MCF 10A (cell line): ENCODE data around the gene MSL3B.

Experiments
- BruUV-seq: library from RNA; stranded (reverse); fragments of 400-500 nt; replicated peaks from 2 replicates; lab custom pipeline; 2021; lab: Mats Ljungman, UMichigan
- CTCF ChIA-PET: fragments of 300-600 bp; sonication (Branson Sonifier 250); formaldehyde crosslinking; extraction: SDS; loops from one replicate; lab custom pipeline; 2021; ENCODE audit warnings: antibody characterized with exemption, inconsistent platforms; lab: Yijun Ruan, JAX
- POLR2A ChIA-PET: fragments of 300-600, 350-650 bp; sonication (Branson Sonifier 250); formaldehyde crosslinking; extraction: SDS; loops from one replicate; lab custom pipeline; 2020; ENCODE audit warnings: antibody characterized with exemption, inconsistent platforms; lab: Yijun Ruan, JAX
- DNase-seq: peaks from one replicate; pipeline ENCODE4 v3.0.0-alpha.2; 2018; ENCODE audit not compliant: unreplicated experiment
- H3K27ac Mint-ChIP-seq: one replicate; pipeline ENCODE4 v1.8.0; 2022; ENCODE audit warnings: mild to moderate bottlenecking, low read depth, mixed read lengths; ENCODE audit not compliant: unreplicated experiment
- H3K27me3 Mint-ChIP-seq: one replicate; pipeline ENCODE4 v1.8.0; 2022; ENCODE audit warnings: mixed read lengths; ENCODE audit not compliant: insufficient read depth, unreplicated experiment
- H3K36me3 Mint-ChIP-seq: one replicate; pipeline ENCODE4 v1.8.0; 2022; ENCODE audit warnings: mild to moderate bottlenecking, moderate library complexity, mixed read lengths; ENCODE audit not compliant: insufficient read depth, unreplicated experiment
- H3K4me1 Mint-ChIP-seq: one replicate; pipeline ENCODE4 v1.8.0; 2022; ENCODE audit warnings: mixed read lengths; ENCODE audit not compliant: insufficient read depth, unreplicated experiment
- H3K4me3 Mint-ChIP-seq: one replicate; pipeline ENCODE4 v1.8.0; 2022; ENCODE audit warnings: mild to moderate bottlenecking, moderate library complexity, mixed read lengths; ENCODE audit not compliant: unreplicated experiment
- H3K9me3 Mint-ChIP-seq: one replicate; pipeline ENCODE4 v1.8.0; 2022; ENCODE audit warnings: mixed read lengths; ENCODE audit not compliant: unreplicated experiment
- intact Hi-C: fragments of 100-400 bp; cut with micrococcal nuclease; formaldehyde crosslinking; loops from 2 replicates; pipeline ENCODE4 v1.14.1; 2022
- TF ChIP-seq, protein P1 (sequence below): fragments of 200-600 bp; IDR thresholded peaks from one replicate; pipeline ENCODE4 v1.8.0; 2022; ENCODE audit warnings: antibody characterized with exemption, mild to moderate bottlenecking; ENCODE audit not compliant: unreplicated experiment

The MSL3B gene

DNA sequence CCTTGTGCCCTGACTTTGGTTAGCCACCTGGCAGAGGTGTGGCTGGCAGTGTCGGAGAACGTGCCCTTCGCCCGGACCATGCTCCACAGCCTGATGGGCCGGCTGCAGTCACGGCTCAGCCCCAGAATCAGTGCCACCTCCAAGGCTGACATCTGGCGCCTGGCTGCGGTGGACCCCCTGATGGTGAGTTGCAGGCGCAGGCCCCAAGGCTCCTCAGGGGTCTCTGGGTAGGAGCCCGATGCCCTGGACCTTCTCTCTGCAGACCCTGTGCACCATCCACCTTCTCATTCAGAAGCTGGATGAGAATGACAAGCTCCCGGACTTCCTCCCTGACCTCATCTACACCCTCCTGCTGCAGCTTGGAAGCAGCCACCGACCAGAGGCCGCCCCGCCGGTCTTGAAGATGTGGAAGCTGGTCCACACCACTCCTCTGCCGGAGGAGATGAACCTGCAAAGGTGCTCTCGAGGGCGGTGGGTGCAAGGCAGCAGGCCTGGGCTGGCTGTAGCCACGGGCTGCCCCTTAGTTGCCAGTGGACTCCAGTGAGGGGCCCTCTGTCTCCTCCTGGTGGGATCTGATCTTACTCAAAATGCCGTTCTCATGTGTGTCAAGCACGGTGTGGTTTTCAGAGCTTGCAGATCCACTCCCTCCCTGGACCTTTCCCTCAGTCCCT is 46.0 kb downstream of the MSL3B start:
- intact Hi-C loops: no loop called here
- no peaks in the 10 kb centered on the region for H3K4me1 Mint-ChIP-seq
- POLR2A ChIA-PET: no interaction called here
- H3K4me3 Mint-ChIP-seq: no peak overlapping the region
- H3K9me3 Mint-ChIP-seq: no peaks in the 10 kb centered on the region
- no TSS peak for BruUV-seq
- H3K27me3 Mint-ChIP-seq: no peaks in the 10 kb centered on the region
- TF ChIP-seq, protein P1, sequence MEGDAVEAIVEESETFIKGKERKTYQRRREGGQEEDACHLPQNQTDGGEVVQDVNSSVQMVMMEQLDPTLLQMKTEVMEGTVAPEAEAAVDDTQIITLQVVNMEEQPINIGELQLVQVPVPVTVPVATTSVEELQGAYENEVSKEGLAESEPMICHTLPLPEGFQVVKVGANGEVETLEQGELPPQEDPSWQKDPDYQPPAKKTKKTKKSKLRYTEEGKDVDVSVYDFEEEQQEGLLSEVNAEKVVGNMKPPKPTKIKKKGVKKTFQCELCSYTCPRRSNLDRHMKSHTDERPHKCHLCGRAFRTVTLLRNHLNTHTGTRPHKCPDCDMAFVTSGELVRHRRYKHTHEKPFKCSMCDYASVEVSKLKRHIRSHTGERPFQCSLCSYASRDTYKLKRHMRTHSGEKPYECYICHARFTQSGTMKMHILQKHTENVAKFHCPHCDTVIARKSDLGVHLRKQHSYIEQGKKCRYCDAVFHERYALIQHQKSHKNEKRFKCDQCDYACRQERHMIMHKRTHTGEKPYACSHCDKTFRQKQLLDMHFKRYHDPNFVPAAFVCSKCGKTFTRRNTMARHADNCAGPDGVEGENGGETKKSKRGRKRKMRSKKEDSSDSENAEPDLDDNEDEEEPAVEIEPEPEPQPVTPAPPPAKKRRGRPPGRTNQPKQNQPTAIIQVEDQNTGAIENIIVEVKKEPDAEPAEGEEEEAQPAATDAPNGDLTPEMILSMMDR: no peak
- no peaks in the 10 kb centered on the region for H3K36me3 Mint-ChIP-seq
- no peak overlapping the region for H3K27ac Mint-ChIP-seq
- no peak for DNase-seq
- CTCF ChIA-PET: interaction anchor here (0.6 kb wide), 1 partner anchor 282 kb away, joined by 3 read pairs; no protein-coding TSS in a partner anchor

DNA sequence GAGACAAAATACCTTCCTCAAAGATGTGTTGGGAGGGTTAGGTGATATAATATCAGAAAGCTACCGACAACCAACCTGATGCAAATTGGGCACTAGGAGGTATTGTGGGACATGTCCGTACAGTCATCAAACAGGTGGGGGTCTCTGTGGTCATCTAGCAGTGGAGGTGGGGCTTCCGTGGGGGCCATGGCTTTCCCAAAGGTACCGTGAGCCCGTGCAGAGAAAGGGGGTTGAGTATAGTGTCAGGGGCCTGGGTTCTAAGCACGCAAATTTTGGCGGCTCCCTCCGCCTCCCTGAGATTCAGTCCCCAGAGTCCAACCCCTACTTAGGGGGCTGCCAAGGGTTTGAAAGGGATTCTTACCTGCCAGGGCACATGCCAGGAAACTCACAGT is 46.5 kb downstream of the MSL3B start:
- Mint-ChIP-seq H3K9me3 (no peaks in the 10 kb centered on the region), H3K27me3 (no peaks in the 10 kb centered on the region), H3K27ac (no peak overlapping the region), H3K4me3 (no peak overlapping the region), H3K4me1 (no peaks in the 10 kb centered on the region), H3K36me3 (no peaks in the 10 kb centered on the region)
- POLR2A ChIA-PET: no interaction called here
- DNase-seq: no peak
- intact Hi-C loops: no loop called here
- CTCF ChIA-PET: no interaction called here
- TF ChIP-seq, protein P1: no peak
- BruUV-seq: no TSS peak

DNA sequence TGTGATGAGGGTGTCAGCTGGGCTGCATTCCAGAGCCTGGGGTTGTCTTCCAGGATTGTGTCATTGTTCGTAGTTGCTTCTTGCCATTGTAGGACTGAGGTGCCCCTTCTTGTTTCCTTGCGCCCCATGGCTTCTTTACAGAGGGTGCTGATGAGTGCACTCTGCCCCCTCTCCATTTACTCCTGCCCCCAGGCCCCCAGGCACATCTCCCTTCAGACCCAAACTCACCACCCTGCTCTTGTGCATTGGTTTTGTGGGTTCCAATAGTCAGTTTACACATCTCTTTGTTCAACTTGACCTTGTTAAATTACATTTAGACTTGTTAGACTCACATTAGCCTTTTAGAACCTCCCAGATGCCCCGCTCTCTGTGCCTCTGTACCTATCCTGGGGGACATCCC is 47.0 kb downstream of the MSL3B start:
- POLR2A ChIA-PET: interaction anchor here (0.7 kb wide), 1 partner anchor 74 kb away, joined by 3 read pairs; no protein-coding TSS in a partner anchor
- H3K27ac Mint-ChIP-seq: no peak overlapping the region

DNA sequence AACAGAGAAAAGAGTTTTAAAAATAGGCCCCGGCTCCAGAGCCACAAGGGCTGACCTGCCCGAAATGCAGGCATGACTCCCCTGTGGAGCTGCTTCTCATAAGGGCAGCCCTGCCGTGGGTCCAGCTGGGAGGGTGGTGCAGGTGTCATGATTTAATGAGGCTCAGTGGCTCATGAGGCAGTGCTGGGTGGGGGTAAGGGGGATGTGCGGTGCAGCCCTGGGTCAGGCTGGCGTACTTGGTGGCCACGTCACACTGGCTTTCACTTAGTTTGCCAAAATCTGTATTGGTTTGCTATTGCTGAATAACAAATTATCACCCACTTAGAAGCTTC is 47.4 kb downstream of the MSL3B start:
- ChIA-PET POLR2A (interaction anchor here (0.7 kb wide), 1 partner anchor 73 kb away, joined by 3 read pairs; no protein-coding TSS in a partner anchor), CTCF (no interaction called here)
- Mint-ChIP-seq H3K4me1 (no peaks in the 10 kb centered on the region), H3K9me3 (no peaks in the 10 kb centered on the region), H3K4me3 (no peak overlapping the region), H3K27ac (no peak overlapping the region), H3K27me3 (no peaks in the 10 kb centered on the region), H3K36me3 (no peaks in the 10 kb centered on the region)
- intact Hi-C loops: no loop called here
- TF ChIP-seq, protein P1: no peak
- DNase-seq: no peak
- no TSS peak for BruUV-seq

More for the DNA sequence above, 47.0 kb downstream of the MSL3B start:
- CTCF ChIA-PET: no interaction called here
- Mint-ChIP-seq H3K4me3 (no peak overlapping the region), H3K36me3 (no peaks in the 10 kb centered on the region), H3K27me3 (no peaks in the 10 kb centered on the region), H3K4me1 (no peaks in the 10 kb centered on the region), H3K9me3 (no peaks in the 10 kb centered on the region)
- DNase-seq: no peak
- TF ChIP-seq, protein P1: no peak
- BruUV-seq: no TSS peak
- intact Hi-C loops: no loop called here
